Neural crest cell (in vitro differentiated cells): ENCODE measurements around the gene SIDT1. TPM values are rescaled to one million over a fixed set of nuclear protein-coding genes. Genes with fewer than 3 reads are reported as not detected.

Experiments used
- DNase-seq: peaks from one replicate; pipeline ENCODE4 v3.0.0; 2021; ENCODE audit warnings: low read depth, mixed read lengths, low spot score
- H3K27ac Mint-ChIP-seq: one replicate; pipeline ENCODE4 v1.8.0; 2021; ENCODE audit warnings: mild to moderate bottlenecking, mixed read lengths; ENCODE audit not compliant: unreplicated experiment
- H3K27me3 Mint-ChIP-seq: 2 replicates; pipeline ENCODE4 v1.8.0; 2021; ENCODE audit warnings: low read depth, mild to moderate bottlenecking, mixed read lengths
- H3K36me3 Mint-ChIP-seq: 2 replicates; pipeline ENCODE4 v1.8.0; 2021; ENCODE audit warnings: low read depth, mild to moderate bottlenecking, mixed read lengths
- H3K4me1 Mint-ChIP-seq: 2 replicates; pipeline ENCODE4 v1.8.0; 2021; ENCODE audit warnings: mixed read lengths
- H3K4me3 Mint-ChIP-seq: one replicate; pipeline ENCODE4 v1.8.0; 2021; ENCODE audit warnings: mild to moderate bottlenecking, mixed read lengths
- H3K9me3 Mint-ChIP-seq: 2 replicates; pipeline ENCODE4 v1.8.0; 2021; ENCODE audit warnings: mixed read lengths
- total RNA-seq: library from RNA; stranded (reverse); gene quantifications from 2 replicates; pipeline ENCODE4 v1.2.1, GENCODE V29; 2021
- TF ChIP-seq, protein P1 (sequence below): fragments of 200-600 bp; sonication (generic); conservative IDR thresholded peaks from 2 replicates; pipeline ENCODE4 v1.5.0; 2021; ENCODE audit warnings: antibody characterized with exemption, mild to moderate bottlenecking

SIDT1 gene
- total RNA-seq, 1 donor from 2014 or later, result 0.23 TPM

DNA sequence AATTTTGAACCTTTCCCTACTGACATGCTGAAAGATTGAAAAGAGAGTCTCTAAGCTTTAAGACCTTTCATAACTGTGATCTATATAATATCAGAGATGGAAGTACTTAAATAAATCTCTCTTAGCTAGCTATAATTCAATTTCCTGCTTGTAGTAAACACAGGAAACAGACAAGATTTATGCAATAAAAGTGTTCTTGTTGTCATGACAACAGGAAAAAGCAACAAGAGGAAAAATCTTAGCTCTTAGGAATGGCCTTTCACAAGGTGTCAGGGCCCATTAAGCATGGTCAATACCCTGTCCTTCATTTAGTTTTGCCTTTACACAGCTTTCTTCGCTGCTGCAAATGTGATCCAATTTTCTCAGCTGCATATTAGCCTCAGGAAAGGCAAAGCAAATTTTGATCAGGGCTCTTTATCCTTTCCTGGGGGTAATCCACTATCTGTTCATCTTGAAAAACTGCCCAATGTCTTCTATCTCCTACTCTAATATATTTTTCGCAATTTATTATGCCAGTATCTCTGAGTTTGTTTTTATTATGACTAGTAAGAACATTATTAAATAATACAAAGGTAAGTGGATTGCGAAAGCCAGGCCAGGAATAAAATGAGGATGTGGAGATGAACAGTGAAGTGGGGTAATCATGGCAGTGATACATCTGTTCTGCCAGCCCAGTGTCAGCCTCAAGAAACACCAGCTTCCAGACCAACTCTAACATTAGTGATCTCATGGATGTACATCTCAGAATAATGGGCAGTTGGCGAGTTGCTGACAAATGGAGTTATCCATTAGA, 28.7 kb downstream of the SIDT1 start:
- DNase-seq, result no peak
- TF ChIP-seq, protein P1, sequence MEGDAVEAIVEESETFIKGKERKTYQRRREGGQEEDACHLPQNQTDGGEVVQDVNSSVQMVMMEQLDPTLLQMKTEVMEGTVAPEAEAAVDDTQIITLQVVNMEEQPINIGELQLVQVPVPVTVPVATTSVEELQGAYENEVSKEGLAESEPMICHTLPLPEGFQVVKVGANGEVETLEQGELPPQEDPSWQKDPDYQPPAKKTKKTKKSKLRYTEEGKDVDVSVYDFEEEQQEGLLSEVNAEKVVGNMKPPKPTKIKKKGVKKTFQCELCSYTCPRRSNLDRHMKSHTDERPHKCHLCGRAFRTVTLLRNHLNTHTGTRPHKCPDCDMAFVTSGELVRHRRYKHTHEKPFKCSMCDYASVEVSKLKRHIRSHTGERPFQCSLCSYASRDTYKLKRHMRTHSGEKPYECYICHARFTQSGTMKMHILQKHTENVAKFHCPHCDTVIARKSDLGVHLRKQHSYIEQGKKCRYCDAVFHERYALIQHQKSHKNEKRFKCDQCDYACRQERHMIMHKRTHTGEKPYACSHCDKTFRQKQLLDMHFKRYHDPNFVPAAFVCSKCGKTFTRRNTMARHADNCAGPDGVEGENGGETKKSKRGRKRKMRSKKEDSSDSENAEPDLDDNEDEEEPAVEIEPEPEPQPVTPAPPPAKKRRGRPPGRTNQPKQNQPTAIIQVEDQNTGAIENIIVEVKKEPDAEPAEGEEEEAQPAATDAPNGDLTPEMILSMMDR, result no peak
- Mint-ChIP-seq H3K4me1 (peaks cover 27% of the 10 kb centered on the region), H3K27me3 (peaks cover 3% of the 10 kb centered on the region), H3K9me3 (no peaks in the 10 kb centered on the region), H3K27ac (peak overlapping the region; percentile 20), H3K36me3 (no peaks in the 10 kb centered on the region), H3K4me3 (no peak overlapping the region)

DNA sequence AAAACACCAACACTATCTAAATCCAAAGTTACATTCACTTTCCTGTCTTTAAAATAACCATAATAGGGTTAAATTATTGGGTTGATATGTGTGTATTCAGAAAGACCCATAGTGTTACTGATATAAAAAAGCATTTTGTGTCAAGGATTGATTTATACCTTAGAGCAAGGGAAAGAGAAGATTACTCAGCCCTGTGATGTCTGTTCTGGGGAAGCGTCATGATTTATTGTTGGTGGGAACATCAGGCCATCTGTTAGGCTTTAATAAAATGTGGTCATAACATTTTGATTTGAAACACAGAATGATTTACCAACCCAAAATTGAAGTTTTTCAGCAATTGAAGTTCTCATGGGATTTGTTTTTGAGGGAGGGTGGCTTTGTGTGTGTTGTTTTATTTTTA, 33.2 kb downstream of the SIDT1 start:
- TF ChIP-seq, protein P1, result no peak
- peaks cover 6% of the 10 kb centered on the region for H3K27me3 Mint-ChIP-seq
- H3K27ac Mint-ChIP-seq, result no peak overlapping the region
- DNase-seq, result no peak
- no peaks in the 10 kb centered on the region for H3K36me3 Mint-ChIP-seq
- peaks cover 19% of the 10 kb centered on the region for H3K4me1 Mint-ChIP-seq
- H3K4me3 Mint-ChIP-seq, result no peak overlapping the region
- H3K9me3 Mint-ChIP-seq, result no peaks in the 10 kb centered on the region

DNA sequence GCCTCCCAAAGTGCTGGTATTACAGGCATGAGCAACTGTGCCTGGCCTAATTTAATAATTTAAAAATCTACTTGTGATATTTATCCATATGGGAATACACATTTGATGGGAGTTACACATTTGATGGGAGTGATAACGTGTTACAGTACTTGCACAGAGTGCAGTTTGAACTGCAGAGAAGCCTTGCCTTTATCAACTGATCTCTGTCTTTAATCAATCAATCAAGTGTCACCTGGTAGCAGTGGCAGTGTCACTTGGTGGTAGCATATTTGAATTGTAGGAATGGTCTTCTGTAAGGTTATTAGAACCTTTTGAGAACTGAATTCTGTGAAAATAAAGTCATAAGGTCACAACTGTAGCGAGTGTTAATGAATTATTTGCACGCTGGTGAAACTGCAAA, 37.8 kb downstream of the SIDT1 start:
- Mint-ChIP-seq H3K36me3 (no peaks in the 10 kb centered on the region), H3K4me3 (no peak overlapping the region), H3K9me3 (no peaks in the 10 kb centered on the region), H3K27me3 (peaks cover 38% of the 10 kb centered on the region), H3K4me1 (peaks cover 16% of the 10 kb centered on the region), H3K27ac (no peak overlapping the region)
- DNase-seq, result no peak
- TF ChIP-seq, protein P1, result no peak

DNA sequence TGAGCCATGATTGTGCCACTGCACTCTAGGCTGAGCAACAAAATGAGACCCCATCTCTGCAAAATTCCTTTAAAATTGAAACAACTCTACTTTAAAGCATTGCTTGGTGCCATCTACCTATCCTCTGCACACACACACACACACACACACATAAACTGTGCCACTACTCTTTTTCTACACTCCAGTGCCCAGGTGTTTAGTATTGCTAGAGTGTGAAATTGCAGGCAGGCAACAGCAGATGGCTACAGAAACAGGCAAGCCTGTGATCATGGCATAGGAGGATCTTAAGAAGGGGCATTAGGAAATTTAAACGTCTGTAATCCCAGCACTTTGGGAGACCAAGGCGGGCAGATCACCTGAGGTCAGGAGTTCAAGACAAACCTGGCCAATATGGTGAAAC, 39.0 kb downstream of the SIDT1 start:
- TF ChIP-seq, protein P1, result no peak
- H3K27me3 Mint-ChIP-seq, result peaks cover 43% of the 10 kb centered on the region
- H3K36me3 Mint-ChIP-seq, result no peaks in the 10 kb centered on the region
- no peak for DNase-seq
- no peak overlapping the region for H3K4me3 Mint-ChIP-seq
- no peak overlapping the region for H3K27ac Mint-ChIP-seq
- H3K4me1 Mint-ChIP-seq, result peaks cover 18% of the 10 kb centered on the region
- no peaks in the 10 kb centered on the region for H3K9me3 Mint-ChIP-seq

DNA sequence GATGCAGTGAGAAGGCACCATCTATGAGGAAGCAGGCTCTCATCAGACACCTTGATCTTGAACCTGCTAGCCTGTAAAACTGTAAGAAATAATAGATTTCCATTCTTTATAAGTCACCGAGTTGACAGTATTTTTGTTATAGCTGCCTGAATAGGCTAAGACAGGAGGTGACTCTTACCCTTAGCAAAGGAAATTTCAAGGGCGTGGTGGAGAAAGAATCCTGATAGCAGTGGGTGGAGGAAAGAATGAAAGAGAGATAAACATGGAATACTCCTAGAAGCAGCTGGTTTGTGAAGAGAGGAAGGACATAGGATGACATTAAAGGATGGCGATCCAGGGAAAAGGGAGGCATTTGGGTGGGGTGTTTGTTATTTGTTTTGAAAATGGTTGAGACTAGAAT, 41.4 kb downstream of the SIDT1 start:
- no peaks in the 10 kb centered on the region for H3K36me3 Mint-ChIP-seq
- DNase-seq, result no peak
- H3K27me3 Mint-ChIP-seq, result peaks cover 48% of the 10 kb centered on the region
- H3K4me3 Mint-ChIP-seq, result no peak overlapping the region
- peaks cover 2% of the 10 kb centered on the region for H3K9me3 Mint-ChIP-seq
- H3K4me1 Mint-ChIP-seq, result peaks cover 21% of the 10 kb centered on the region
- H3K27ac Mint-ChIP-seq, result no peak overlapping the region
- TF ChIP-seq, protein P1, result no peak
